OCI-LY1 (cell line): ENCODE measurements around the gene SYCP2L.

Experiments used
- H2AFZ ChIP-seq: fragments of 200-600 bp; sonication (generic), shearing (Covaris generic); 2 replicates; pipeline ENCODE4 v1.6.0; 2014; ENCODE audit warnings: antibody characterized with exemption, mild to moderate bottlenecking, low read length
- H3F3A ChIP-seq: fragments of 200-600 bp; sonication (generic), shearing (Covaris generic); 2 replicates; pipeline ENCODE4 v1.6.0; 2014; ENCODE audit warnings: mild to moderate bottlenecking, antibody characterized with exemption, low read length, moderate library complexity; ENCODE audit not compliant: insufficient read depth
- H3K27ac ChIP-seq: fragments of 200-600 bp; sonication (generic); 2 replicates; pipeline ENCODE4 v1.5.1; 2014; ENCODE audit warnings: low read length, mixed run types, mild to moderate bottlenecking, low read depth; ENCODE audit not compliant: poor library complexity, severe bottlenecking
- H3K27me3 ChIP-seq: fragments of 200-600 bp; sonication (generic); 2 replicates; pipeline ENCODE4 v1.6.0; 2014; ENCODE audit warnings: antibody characterized with exemption, mild to moderate bottlenecking, low read length, moderate library complexity; ENCODE audit not compliant: insufficient read depth
- H3K36me3 ChIP-seq: fragments of 200-600 bp; sonication (generic); 2 replicates; pipeline ENCODE4 v1.6.1; 2014; ENCODE audit warnings: mild to moderate bottlenecking, antibody characterized with exemption, low read length, moderate library complexity, mixed read lengths; ENCODE audit not compliant: insufficient read depth
- H3K4me1 ChIP-seq: fragments of 200-600 bp; sonication (generic); 2 replicates; pipeline ENCODE4 v1.5.1; 2014; ENCODE audit warnings: mild to moderate bottlenecking, low read length, moderate library complexity; ENCODE audit not compliant: insufficient read depth, severe bottlenecking
- H3K4me2 ChIP-seq: fragments of 200-600 bp; sonication (generic), shearing (Covaris generic); 2 replicates; pipeline ENCODE4 v1.6.1; 2014; ENCODE audit warnings: low read length
- H3K4me3 ChIP-seq: fragments of 200-600 bp; sonication (generic); 2 replicates; pipeline ENCODE4 v1.5.1; 2014; ENCODE audit warnings: low read length, low read depth, mild to moderate bottlenecking, mixed read lengths; ENCODE audit not compliant: poor library complexity, severe bottlenecking
- H3K79me2 ChIP-seq: fragments of 200-600 bp; shearing (Covaris generic); 2 replicates; pipeline ENCODE4 v1.6.1; 2016; ENCODE audit warnings: mixed run types, low read length, mixed read lengths; ENCODE audit not compliant: insufficient read depth
- H3K9ac ChIP-seq: fragments of 200-600 bp; sonication (generic), shearing (Covaris generic); 2 replicates; pipeline ENCODE4 v1.6.1; 2014; ENCODE audit warnings: mild to moderate bottlenecking, low read length, mixed read lengths
- H3K9me2 ChIP-seq: fragments of 200-600 bp; sonication (generic), shearing (Covaris generic); 2 replicates; pipeline ENCODE4 v1.6.1; 2014; ENCODE audit warnings: low read depth, mild to moderate bottlenecking, low read length, mixed read lengths
- H3K9me3 ChIP-seq: fragments of 200-600 bp; shearing (Covaris generic); 2 replicates; pipeline ENCODE4 v1.6.1; 2014; ENCODE audit warnings: low read length, mixed read lengths
- H4K20me1 ChIP-seq: fragments of 200-600 bp; sonication (generic), shearing (Covaris generic); 2 replicates; pipeline ENCODE4 v1.6.0; 2016; ENCODE audit warnings: mild to moderate bottlenecking, low read length; ENCODE audit not compliant: insufficient read depth
- CTCF ChIP-seq: fragments of 200-600 bp; sonication (generic), shearing (Covaris generic); IDR thresholded peaks from 2 replicates; pipeline ENCODE4 v1.5.1; 2017; ENCODE audit warnings: mild to moderate bottlenecking, antibody characterized with exemption, low read length, moderate library complexity, mixed read lengths
- EZH2 ChIP-seq: fragments of 200-600 bp; sonication (generic), shearing (Covaris generic); IDR thresholded peaks from 2 replicates; pipeline ENCODE4 v1.8.0; 2017; ENCODE audit warnings: borderline replicate concordance, mixed run types, mild to moderate bottlenecking, antibody characterized with exemption, low read length, moderate library complexity, mixed read lengths

SYCP2L gene

DNA sequence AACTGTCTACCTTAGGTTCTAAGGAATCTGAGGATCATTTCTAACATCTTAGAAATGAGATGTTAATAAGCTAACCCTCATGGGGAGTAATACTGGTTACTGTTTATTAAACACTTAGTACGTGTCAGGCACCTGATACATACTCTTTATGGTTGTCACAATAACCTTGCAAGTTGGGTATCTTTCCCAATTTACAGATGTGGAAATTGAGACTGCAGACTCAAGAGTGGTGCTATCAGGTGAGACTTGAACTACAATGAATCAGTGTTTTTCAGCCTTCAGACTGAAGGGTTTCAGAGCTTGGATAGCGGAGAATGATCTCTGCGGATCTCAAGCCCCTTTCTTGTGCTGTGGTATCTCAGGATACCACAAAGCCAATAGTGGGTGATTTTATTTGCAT lies 130.2 kb downstream of the SYCP2L start:
- Histone ChIP-seq H4K20me1 (no peaks in the 10 kb centered on the region), H3K4me1 (no peaks in the 10 kb centered on the region), H3K36me3 (no peaks in the 10 kb centered on the region), H3K4me2 (no peak overlapping the region), H3K27me3 (no peaks in the 10 kb centered on the region), H2AFZ (no peak overlapping the region), H3F3A (no peaks in the 10 kb centered on the region), H3K9me2 (no peaks in the 10 kb centered on the region), H3K79me2 (no peaks in the 10 kb centered on the region), H3K9me3 (no peaks in the 10 kb centered on the region), H3K27ac (no peak overlapping the region), H3K9ac (no peak overlapping the region), H3K4me3 (no peak overlapping the region)
- TF ChIP-seq CTCF (no peak), EZH2 (no peak)

GRCh38 chr6:11018225-11018624 lies 131.4 kb downstream of the SYCP2L start:
- H3K4me2 ChIP-seq = no peak overlapping the region
- H3K79me2 ChIP-seq = no peaks in the 10 kb centered on the region
- H3K4me1 ChIP-seq = no peaks in the 10 kb centered on the region
- H2AFZ ChIP-seq = no peak overlapping the region
- no peak overlapping the region for H3K27ac ChIP-seq
- H3K9ac ChIP-seq = no peak overlapping the region
- no peak overlapping the region for H3K4me3 ChIP-seq
- no peaks in the 10 kb centered on the region for H3K9me2 ChIP-seq
- H3K27me3 ChIP-seq = no peaks in the 10 kb centered on the region
- H4K20me1 ChIP-seq = no peaks in the 10 kb centered on the region
- TF ChIP-seq EZH2 = no peak
- TF ChIP-seq CTCF = no peak
- H3K36me3 ChIP-seq = no peaks in the 10 kb centered on the region
- H3K9me3 ChIP-seq = no peaks in the 10 kb centered on the region
- H3F3A ChIP-seq = no peaks in the 10 kb centered on the region

DNA sequence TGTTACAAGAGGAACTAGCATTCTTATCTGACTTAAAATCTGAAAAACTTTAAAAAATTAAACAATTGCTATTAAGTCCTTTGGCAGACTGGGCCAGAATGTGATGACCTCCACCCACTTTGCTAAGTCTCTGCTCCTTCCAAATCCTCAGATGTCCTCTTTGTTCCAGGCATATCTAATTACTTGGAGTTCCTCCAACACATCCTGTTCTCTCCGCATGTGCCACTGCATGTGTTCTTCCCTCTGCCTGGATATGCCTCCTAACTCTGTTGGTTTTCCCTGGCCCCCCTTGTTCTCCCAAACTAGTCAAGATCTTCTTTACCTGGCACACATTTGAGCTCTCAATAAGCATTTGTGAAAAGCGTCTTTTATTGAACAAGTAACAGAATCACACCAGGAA lies 134.2 kb downstream of the SYCP2L start:
- no peak overlapping the region for H2AFZ ChIP-seq
- H3K27ac ChIP-seq = no peak overlapping the region
- no peaks in the 10 kb centered on the region for H3K79me2 ChIP-seq
- TF ChIP-seq EZH2 = no peak
- H3K36me3 ChIP-seq = no peaks in the 10 kb centered on the region
- H3K4me2 ChIP-seq = no peak overlapping the region
- peaks cover 7% of the 10 kb centered on the region for H3K4me1 ChIP-seq
- no peaks in the 10 kb centered on the region for H3F3A ChIP-seq
- H4K20me1 ChIP-seq = no peaks in the 10 kb centered on the region
- no peak overlapping the region for H3K9ac ChIP-seq
- H3K27me3 ChIP-seq = no peaks in the 10 kb centered on the region
- H3K9me2 ChIP-seq = no peaks in the 10 kb centered on the region
- no peaks in the 10 kb centered on the region for H3K9me3 ChIP-seq
- no peak overlapping the region for H3K4me3 ChIP-seq

- H3K9ac ChIP-seq = no peak overlapping the region
- H3K9me2 ChIP-seq = no peaks in the 10 kb centered on the region
- no peak overlapping the region for H3K27ac ChIP-seq
- H3K36me3 ChIP-seq = no peaks in the 10 kb centered on the region
- H3K4me2 ChIP-seq = no peak overlapping the region
- no peak overlapping the region for H3K4me3 ChIP-seq
- no peaks in the 10 kb centered on the region for H3K79me2 ChIP-seq
- no peaks in the 10 kb centered on the region for H3F3A ChIP-seq
- H3K4me1 ChIP-seq = peaks cover 14% of the 10 kb centered on the region
- H2AFZ ChIP-seq = no peak overlapping the region
- no peaks in the 10 kb centered on the region for H3K9me3 ChIP-seq
- H3K27me3 ChIP-seq = no peaks in the 10 kb centered on the region
- no peaks in the 10 kb centered on the region for H4K20me1 ChIP-seq
- TF ChIP-seq CTCF (no peak), EZH2 (no peak)
Observed at GRCh38 chr6:11021714-11022113, 134.9 kb downstream of the SYCP2L start.
